HG03521 (cell line): ENCODE data around the gene KCNN2.

Source experiments
- ATAC-seq: cut with Tn5 transposase; IDR thresholded peaks from one replicate; pipeline ENCODE4 v1.9.1; 2021; ENCODE audit warnings: mild to moderate bottlenecking, moderate library complexity; ENCODE audit not compliant: unreplicated experiment

Gene KCNN2

GRCh38 chr5:114361724-114362196, at the start of gene KCNN2:
KCNN2 (plus strand) TSS chr5:114362070; CDS start chr5:114362140, 70 bp downstream.
- no peak for ATAC-seq

- ATAC-seq: no peak
Measured at GRCh38 chr5:114312658-114313057, 49.2 kb upstream of the KCNN2 start.

- ATAC-seq: no peak
Measured at GRCh38 chr5:114314061-114314460, 47.8 kb upstream of the KCNN2 start.

DNA sequence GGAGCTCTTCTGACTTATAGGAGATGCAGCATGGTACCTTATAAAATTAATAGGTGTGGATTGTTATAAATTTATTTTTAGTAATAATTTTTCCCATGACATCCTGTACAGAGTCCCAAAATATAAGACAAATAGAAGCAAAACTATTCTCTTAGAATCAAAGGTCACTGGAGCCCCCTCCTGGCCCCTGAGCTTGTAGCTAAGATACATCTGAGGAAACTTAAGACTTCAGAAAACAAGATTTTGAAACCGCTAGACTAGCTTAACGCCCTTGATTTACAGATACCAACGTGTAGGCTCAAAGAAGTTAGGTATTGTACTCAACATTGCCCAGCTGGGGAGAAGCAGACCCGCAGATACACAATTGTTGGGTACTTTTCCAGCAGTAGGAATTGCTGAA, 45.7 kb upstream of the KCNN2 start:
- no peak for ATAC-seq

DNA sequence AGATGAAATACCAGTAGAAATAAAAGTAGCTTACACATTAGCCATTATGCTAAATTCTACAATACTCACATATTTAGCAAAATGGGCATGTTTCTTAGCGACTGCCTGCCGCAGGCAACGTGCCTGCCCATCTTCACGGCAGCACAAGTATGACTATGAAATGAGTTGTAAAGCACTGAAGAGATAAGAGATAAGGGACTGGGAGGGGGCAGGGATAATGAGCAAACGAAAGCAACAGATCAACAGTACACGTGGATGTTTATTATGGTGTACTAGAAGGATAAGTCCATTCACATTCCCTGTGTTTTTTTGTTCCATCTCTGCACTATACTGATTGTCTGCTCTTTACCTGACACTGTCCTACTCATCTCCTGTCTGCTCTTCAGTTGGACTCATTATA, 44.1 kb upstream of the KCNN2 start:
- ATAC-seq: no peak

- ATAC-seq: no peak
Measured at GRCh38 chr5:114319236-114319635, 42.6 kb upstream of the KCNN2 start.

- no peak for ATAC-seq
Measured at GRCh38 chr5:114319821-114320220, 42.0 kb upstream of the KCNN2 start.

GRCh38 chr5:114324282-114324681, 37.6 kb upstream of the KCNN2 start:
- ATAC-seq: no peak

DNA sequence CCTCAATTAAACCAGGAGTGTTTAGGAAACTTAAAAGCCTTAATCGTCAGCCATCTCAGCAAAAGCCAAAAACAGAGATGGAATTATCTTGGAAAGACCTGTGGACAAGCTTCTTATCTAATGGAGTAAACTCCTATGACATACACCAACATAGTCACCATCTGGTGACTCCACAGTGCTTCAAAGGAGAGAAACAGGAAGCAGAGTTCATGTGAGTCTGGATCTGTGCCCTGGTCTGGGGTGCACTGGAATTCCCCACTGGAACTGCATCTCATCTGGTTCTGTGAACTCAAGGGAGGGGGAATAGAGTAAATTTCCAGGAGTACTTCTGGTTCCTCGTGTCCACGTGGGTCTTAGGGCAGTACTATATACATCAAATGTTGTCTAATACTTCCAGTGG, 36.3 kb upstream of the KCNN2 start:
- no peak for ATAC-seq

- ATAC-seq: no peak
Measured at GRCh38 chr5:114327474-114327873, 34.4 kb upstream of the KCNN2 start.

DNA sequence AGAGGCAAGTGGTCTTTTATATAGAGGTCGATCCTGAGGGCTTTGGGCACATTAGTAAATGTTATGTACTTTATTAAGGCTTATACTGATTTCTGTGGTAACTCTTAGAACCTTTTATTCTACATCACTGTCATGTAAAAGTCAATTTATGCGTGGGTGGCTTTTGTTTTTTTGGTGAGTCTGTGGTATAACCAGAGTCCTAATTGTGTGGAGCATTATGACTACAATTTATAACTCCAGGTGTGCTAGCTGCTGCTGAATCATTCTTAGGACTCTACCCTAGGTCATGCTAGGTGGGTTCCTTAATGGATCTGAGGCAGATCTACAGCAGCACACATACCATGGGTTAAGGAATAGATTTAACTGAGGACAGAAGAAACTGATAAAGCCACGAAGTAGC, 33.9 kb upstream of the KCNN2 start:
- no peak for ATAC-seq

- ATAC-seq: no peak
Measured at GRCh38 chr5:114330916-114331531, 30.8 kb upstream of the KCNN2 start.

DNA sequence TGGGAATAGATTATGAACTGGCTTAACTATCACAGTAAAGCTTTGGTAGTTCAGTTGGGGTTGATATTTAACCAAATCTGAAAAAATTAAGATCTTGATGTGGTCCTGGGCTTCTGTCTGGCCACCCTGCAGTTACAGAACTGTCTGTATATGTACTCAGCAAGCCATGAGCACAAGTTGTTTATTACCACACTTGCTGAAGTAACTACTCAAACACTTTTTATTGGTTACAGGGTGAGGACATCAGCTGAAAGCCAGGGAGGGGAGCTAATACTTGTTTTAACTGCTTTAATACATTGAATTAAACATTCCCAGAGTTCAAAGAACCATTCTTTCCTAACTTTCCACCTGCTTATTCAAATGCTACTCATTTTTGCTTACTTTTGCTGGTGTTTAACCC, 29.4 kb upstream of the KCNN2 start:
- ATAC-seq: no peak

- no peak for ATAC-seq
Measured at GRCh38 chr5:114332925-114333324, 28.9 kb upstream of the KCNN2 start.

DNA sequence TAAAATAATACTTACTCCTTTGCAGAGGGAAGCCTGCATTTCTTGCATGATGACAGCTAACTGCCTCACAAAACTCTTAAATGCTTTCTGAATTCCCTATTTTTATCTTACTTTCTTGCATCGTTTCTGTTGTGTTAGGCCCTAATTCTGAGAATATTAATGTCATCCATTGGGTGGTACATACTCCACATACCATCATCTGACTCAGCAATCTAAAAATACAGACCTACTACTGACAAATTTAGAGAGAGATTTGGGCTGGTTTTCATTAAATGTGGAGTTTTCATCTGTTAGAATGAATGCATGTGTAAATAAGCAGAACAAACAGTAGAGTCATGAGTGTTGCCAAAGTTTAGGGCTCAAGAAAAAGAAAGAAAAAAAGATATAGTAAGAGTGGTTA, 26.5 kb upstream of the KCNN2 start:
- ATAC-seq: no peak

GRCh38 chr5:114339108-114339507, 22.8 kb upstream of the KCNN2 start:
- no peak for ATAC-seq

DNA sequence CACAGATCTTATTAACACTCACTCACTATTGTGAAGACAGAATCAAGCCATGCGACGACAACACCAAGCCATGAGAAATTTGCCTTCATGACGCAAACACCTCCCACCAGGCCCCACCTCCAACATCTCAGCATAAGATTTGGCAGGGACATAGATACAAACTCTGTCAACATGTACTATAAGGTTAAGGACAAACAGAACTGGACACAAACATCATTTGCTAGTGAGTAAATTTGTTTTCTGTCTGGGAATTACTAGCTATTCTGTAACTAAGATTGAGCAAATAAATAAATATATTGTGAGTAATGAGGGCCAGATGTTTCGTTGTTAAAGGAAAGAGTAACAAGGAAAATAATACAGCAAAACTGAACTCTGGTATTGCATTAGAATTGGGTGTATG, 15.7 kb upstream of the KCNN2 start:
- ATAC-seq: no peak

GRCh38 chr5:114355086-114355830, 6.6 kb upstream of the KCNN2 start:
- ATAC-seq: no peak

DNA sequence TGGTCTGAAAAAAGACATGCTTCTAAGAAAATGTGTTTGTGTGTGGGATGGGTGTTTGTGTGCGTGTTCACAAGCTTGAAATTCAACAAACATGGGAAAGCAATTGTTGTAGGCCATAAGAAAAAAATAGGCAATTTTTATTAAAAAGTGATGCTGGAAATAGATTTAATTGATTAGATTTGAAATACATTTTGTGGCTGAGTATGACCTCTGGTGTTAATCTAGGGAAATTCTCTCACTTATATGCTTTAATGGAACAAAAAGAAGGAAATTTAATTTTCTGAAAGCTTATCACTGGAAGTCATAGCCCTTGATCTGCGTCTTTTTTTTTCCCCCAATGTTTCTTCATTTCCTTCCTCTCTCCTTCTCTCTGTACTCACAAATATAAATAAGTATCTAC, 3.5 kb upstream of the KCNN2 start:
- no peak for ATAC-seq

DNA sequence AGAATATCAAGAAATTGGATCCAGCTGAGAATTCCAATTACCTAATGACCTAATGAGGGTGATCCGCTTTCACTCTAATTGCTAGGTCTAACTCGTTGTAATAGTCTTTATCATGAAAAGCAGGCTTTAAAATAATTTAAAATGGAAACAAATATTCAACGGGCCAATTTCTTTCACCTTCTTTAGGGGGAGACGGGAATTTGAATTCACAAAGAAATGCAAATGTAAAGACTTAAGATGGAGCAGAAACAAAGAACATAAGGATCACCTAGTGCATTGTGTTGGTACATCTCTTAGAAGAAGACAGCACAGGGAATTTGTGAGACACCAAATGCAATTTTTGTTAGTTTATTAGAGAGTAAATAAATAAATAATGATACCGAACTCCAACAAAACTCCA, 1.5 kb upstream of the KCNN2 start:
- ATAC-seq: no peak

- no peak for ATAC-seq
Measured at GRCh38 chr5:114360816-114361723, 800 bp upstream of the KCNN2 start.
